Activated gamma-delta T cell treated with Interleukin-2 at 50 U/mL for 16 hours (primary cell): ENCODE results near the gene GRID1.
"Not testable (repeated sequence)": the region's sequence is repeated elsewhere in the genome, so short reads cannot be mapped to it uniquely, and the experiment has no call there.

Experiments
- DNase-seq: peaks from one replicate; pipeline ENCODE4 v3.0.0-alpha.2; 2020

Gene GRID1

GRCh38 chr10:86179153-86179524 is 187.5 kb downstream of the GRID1 start:
- no peak for DNase-seq

GRCh38 chr10:86178401-86179152 is 188.0 kb downstream of the GRID1 start:
- no peak for DNase-seq

GRCh38 chr10:86177537-86178155 is 188.9 kb downstream of the GRID1 start:
- DNase-seq: no peak

- DNase-seq: no peak
These were observed 189.6 kb downstream of the GRID1 start for GRCh38 chr10:86176850-86177536.

GRCh38 chr10:86175476-86175875 is 191.1 kb downstream of the GRID1 start:
- DNase-seq: not testable (repeated sequence)

- no peak for DNase-seq
These were observed 194.3 kb downstream of the GRID1 start for GRCh38 chr10:86172301-86172700.

- DNase-seq: no peak
These were observed 196.1 kb downstream of the GRID1 start for GRCh38 chr10:86170255-86171108.

- DNase-seq: no peak
These were observed 196.9 kb downstream of the GRID1 start for GRCh38 chr10:86169506-86170254.

- DNase-seq: no peak
These were observed 197.5 kb downstream of the GRID1 start for GRCh38 chr10:86169066-86169465.

- no peak for DNase-seq
These were observed 198.3 kb downstream of the GRID1 start for GRCh38 chr10:86168256-86168655.

- no peak for DNase-seq
These were observed 198.8 kb downstream of the GRID1 start for GRCh38 chr10:86167762-86168128.

GRCh38 chr10:86167121-86167761 is 199.4 kb downstream of the GRID1 start:
- DNase-seq: no peak

- DNase-seq: no peak
These were observed 200.9 kb downstream of the GRID1 start for GRCh38 chr10:86165666-86166065.

- no peak for DNase-seq
These were observed 201.5 kb downstream of the GRID1 start for GRCh38 chr10:86164960-86165630.

GRCh38 chr10:86164174-86164774 is 202.3 kb downstream of the GRID1 start:
- no peak for DNase-seq

- no peak for DNase-seq
These were observed 202.9 kb downstream of the GRID1 start for GRCh38 chr10:86163522-86164173.

GRCh38 chr10:86162696-86163400 is 203.7 kb downstream of the GRID1 start:
- no peak for DNase-seq

- DNase-seq: no peak
These were observed 204.6 kb downstream of the GRID1 start for GRCh38 chr10:86162036-86162435.

GRCh38 chr10:86160890-86161585 is 205.6 kb downstream of the GRID1 start:
- DNase-seq: no peak
